CD14-positive monocyte (primary cell): ENCODE data around the gene NEURL1B. TPM values are rescaled to one million over a fixed set of nuclear protein-coding genes. Genes with fewer than 3 reads are reported as not detected.

Experiments
- DNase-seq, 3 donors: peaks; one replicate each; pipeline ENCODE4 v3.0.0-alpha.2; 2011 to 2022
- H2AFZ ChIP-seq: 2 replicates; pipeline ENCODE4 v1.6.0; 2012; ENCODE audit warnings: mild to moderate bottlenecking, low read depth, low read length, inconsistent platforms; ENCODE audit not compliant: insufficient read depth, poor library complexity, severe bottlenecking
- H3K27ac ChIP-seq, 2 donors: 1 replicate in 1 of 2; 2 replicates in 1 of 2; pipeline ENCODE4 v1.5.1; 2012 to 2013; ENCODE audit warnings: low read length in 2 of 2, control low read depth in 1 of 2, inconsistent platforms in 1 of 2, low read depth in 1 of 2, mild to moderate bottlenecking in 1 of 2
- H3K27me3 ChIP-seq, 2 donors: one replicate each; pipeline versions ENCODE4 v1.6.0 to v1.6.1; 2011 to 2013; ENCODE audit warnings: low read length in 2 of 2; ENCODE audit not compliant: control insufficient read depth in 2 of 2, insufficient read depth in 2 of 2
- H3K36me3 ChIP-seq, 2 donors: replicated peaks in 1 of 2; 1 replicate in 1 of 2; 2 replicates in 1 of 2; pipeline versions ENCODE4 v1.5.1 to v1.6.1; 2012 to 2013; ENCODE audit warnings: low read length in 2 of 2, control low read depth in 1 of 2, inconsistent platforms in 1 of 2, mild to moderate bottlenecking in 1 of 2; ENCODE audit not compliant: insufficient read depth in 2 of 2, control insufficient read depth in 1 of 2
- H3K4me1 ChIP-seq, 2 donors: 1 replicate in 1 of 2; 2 replicates in 1 of 2; pipeline versions ENCODE4 v1.5.1 to v1.6.1; 2012 to 2013; ENCODE audit warnings: low read length in 2 of 2, control low read depth in 1 of 2, inconsistent platforms in 1 of 2, mild to moderate bottlenecking in 1 of 2, moderate library complexity in 1 of 2; ENCODE audit not compliant: insufficient read depth in 2 of 2, control insufficient read depth in 1 of 2
- H3K4me2 ChIP-seq: replicated peaks from 2 replicates; pipeline ENCODE3; 2012; ENCODE audit warnings: low read length, moderate library complexity, mild to moderate bottlenecking; ENCODE audit not compliant: poor library complexity, severe bottlenecking; ENCODE audit errors: extremely low read depth
- H3K4me3 ChIP-seq, 3 experiments: fragments of 200-600 bp in 1 of 3; sonication (generic) in 1 of 3; replicated peaks in 1 of 3; 1 replicate in 2 of 3; 2 replicates in 1 of 3; pipeline ENCODE4 v1.5.1; 2011 to 2013; ENCODE audit warnings: low read length in 3 of 3, mild to moderate bottlenecking in 3 of 3, control low read depth in 2 of 3, low read depth in 2 of 3, inconsistent platforms in 1 of 3, moderate library complexity in 1 of 3
- H3K79me2 ChIP-seq: 2 replicates; pipeline ENCODE4 v1.6.0; 2012; ENCODE audit warnings: mild to moderate bottlenecking, control low read depth, inconsistent platforms, low read length, moderate library complexity; ENCODE audit not compliant: insufficient read depth
- H3K9ac ChIP-seq: 2 replicates; pipeline ENCODE4 v1.6.0; 2017; ENCODE audit warnings: low read length, mild to moderate bottlenecking; ENCODE audit not compliant: insufficient read depth, poor library complexity, severe bottlenecking
- H3K9me3 ChIP-seq, 2 donors: replicated peaks in 1 of 2; 1 replicate in 1 of 2; 2 replicates in 1 of 2; pipeline versions ENCODE4 v1.5.1 to v1.6.1; 2012 to 2013; ENCODE audit warnings: low read length in 2 of 2, control low read depth in 1 of 2; ENCODE audit not compliant: control insufficient read depth in 1 of 2, insufficient read depth in 1 of 2
- H4K20me1 ChIP-seq: 2 replicates; pipeline ENCODE4 v1.6.0; 2012; ENCODE audit warnings: mild to moderate bottlenecking, low read length, control low read depth, moderate library complexity; ENCODE audit not compliant: insufficient read depth
- H3K27ac Mint-ChIP-seq, 7 donors: one replicate each; pipeline ENCODE4 v1.8.0; 2020; ENCODE audit warnings: mild to moderate bottlenecking in 7 of 7, mixed read lengths in 7 of 7, moderate library complexity in 6 of 7, inconsistent platforms in 2 of 7
- H3K27me3 Mint-ChIP-seq, 3 donors: one replicate each; pipeline ENCODE4 v1.8.0; 2021 to 2022; ENCODE audit warnings: low read depth in 3 of 3, mild to moderate bottlenecking in 3 of 3, mixed read lengths in 3 of 3, moderate library complexity in 3 of 3, inconsistent platforms in 1 of 3
- H3K36me3 Mint-ChIP-seq, 2 donors: one replicate each; pipeline ENCODE4 v1.8.0; 2020; ENCODE audit warnings: mixed read lengths in 2 of 2, inconsistent platforms in 1 of 2, mild to moderate bottlenecking in 1 of 2
- H3K4me1 Mint-ChIP-seq: one replicate; pipeline ENCODE4 v1.8.0; 2020; ENCODE audit warnings: mild to moderate bottlenecking, mixed read lengths
- H3K4me3 Mint-ChIP-seq, 2 donors: one replicate each; pipeline ENCODE4 v1.8.0; 2020; ENCODE audit warnings: mild to moderate bottlenecking in 2 of 2, mixed read lengths in 2 of 2, moderate library complexity in 1 of 2
- H3K9me3 Mint-ChIP-seq, 7 donors: one replicate each; pipeline ENCODE4 v1.8.0; 2020 to 2022; ENCODE audit warnings: mixed read lengths in 7 of 7, mild to moderate bottlenecking in 6 of 7, moderate library complexity in 6 of 7, inconsistent platforms in 2 of 7
- CTCF ChIP-seq: fragments of 200-600 bp; IDR thresholded peaks from one replicate; pipeline ENCODE4 v1.8.0; 2022; ENCODE audit warnings: antibody characterized with exemption, mild to moderate bottlenecking
- WGBS: methylation state at CpG from one replicate; pipeline ENCODE4 v1.1.5; 2013; ENCODE audit warnings: missing lambda C conversion rate; ENCODE audit not compliant: insufficient coverage; 5-methylcytosine and 5-hydroxymethylcytosine counted together
- intact Hi-C, 2 donors: fragments of 100-400 bp; cut with micrococcal nuclease; formaldehyde crosslinking; loops; one replicate each; pipeline versions ENCODE4 v1.15.0 to v1.15.1; 2023
- polyA plus RNA-seq, 3 donors: library from polyadenylated mRNA; depleted of rRNA in 1 of 3; unstranded in 2 of 3; stranded (reverse) in 1 of 3; fragments of 300-500 nt in 2 of 3; fragments of >200 nt in 1 of 3; fragmentation: Illumina TruSeq in 2 of 3; gene quantifications; 1 replicate in 2 of 3; 2 replicates in 1 of 3; pipeline ENCODE4 v1.2.3, GENCODE V29; 2012 to 2021

Gene NEURL1B
- polyA plus RNA-seq, 3 donors: 0.01 TPM; not detected in 2

DNA sequence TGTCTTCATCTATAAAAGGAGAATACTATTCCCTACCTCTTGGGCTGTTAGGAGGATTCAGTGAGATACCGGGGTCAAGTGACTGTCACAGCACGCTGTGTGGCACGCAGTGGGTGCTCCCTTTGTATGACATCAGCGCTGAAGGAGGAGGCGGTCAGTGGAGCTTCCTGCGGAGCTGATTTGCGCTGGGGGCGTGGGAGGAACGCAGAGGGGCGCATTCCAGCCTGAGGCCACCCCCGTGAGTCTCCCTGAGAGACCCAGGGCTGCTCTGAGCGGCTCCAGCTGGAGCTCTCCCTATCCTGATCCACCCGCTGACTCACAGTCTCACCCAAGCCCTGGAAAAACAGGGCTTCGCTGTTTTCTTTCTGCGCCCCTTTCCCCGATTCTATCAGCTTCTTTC lies 24.3 kb upstream of the NEURL1B start:
- peaks cover 0 to 12% (median 1%) of the 10 kb centered on the region in 3 donors for H3K27me3 Mint-ChIP-seq
- Histone ChIP-seq H3K4me2 (no peak overlapping the region), H3K9me3 (no peaks in the 10 kb centered on the region), H3K79me2 (no peaks in the 10 kb centered on the region), H2AFZ (no peak overlapping the region), H3K9ac (no peak overlapping the region), H4K20me1 (no peaks in the 10 kb centered on the region), H3K36me3 (no peaks in the 10 kb centered on the region), H3K27me3 (no peaks in the 10 kb centered on the region), H3K4me1 (no peaks in the 10 kb centered on the region), H3K4me3 (no peak overlapping the region), H3K27ac (no peak overlapping the region)
- DNase-seq: no peak
- no peaks in the 10 kb centered on the region for H3K4me1 Mint-ChIP-seq
- H3K36me3 Mint-ChIP-seq: no peaks in the 10 kb centered on the region
- H3K9me3 Mint-ChIP-seq: peaks cover 0 to 8% (median 2%) of the 10 kb centered on the region in 7 donors
- H3K4me3 Mint-ChIP-seq: no peak overlapping the region
- WGBS: 93% methylated on average over 13 of the region's 16 CpGs
- H3K27ac Mint-ChIP-seq: no peak overlapping the region
- intact Hi-C loops: no loop called here
- TF ChIP-seq CTCF: no peak

DNA sequence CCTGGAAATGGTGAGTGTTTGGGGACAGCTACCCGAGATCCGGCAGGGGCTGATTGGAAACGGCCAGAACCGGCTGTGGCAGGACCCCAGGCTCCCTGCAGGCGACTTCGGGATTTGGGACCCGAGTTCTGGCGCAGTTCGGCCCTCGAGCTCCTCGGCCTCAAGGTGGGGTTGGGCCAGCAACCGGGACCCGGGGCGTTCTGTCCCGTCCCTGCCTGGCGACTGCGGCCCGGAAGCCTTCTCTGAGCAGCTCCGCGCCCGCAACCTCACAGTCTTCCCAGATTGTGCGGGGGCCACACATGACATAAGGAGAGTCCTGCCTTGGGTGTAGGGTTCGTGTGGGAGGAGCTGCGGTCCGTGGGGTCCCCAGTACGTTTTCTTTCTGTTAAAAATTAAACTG lies 23.2 kb upstream of the NEURL1B start:
- H4K20me1 ChIP-seq: no peaks in the 10 kb centered on the region
- peaks cover 0 to 8% (median 2%) of the 10 kb centered on the region in 7 donors for H3K9me3 Mint-ChIP-seq
- H3K4me3 Mint-ChIP-seq: no peak overlapping the region
- no peaks in the 10 kb centered on the region for H3K9me3 ChIP-seq
- H3K27me3 Mint-ChIP-seq: peaks cover 0 to 6% (median 1%) of the 10 kb centered on the region in 3 donors
- H3K36me3 ChIP-seq: no peaks in the 10 kb centered on the region
- intact Hi-C loops: no loop called here
- no peak overlapping the region for H3K9ac ChIP-seq
- H3K4me1 ChIP-seq: no peaks in the 10 kb centered on the region
- H3K27ac Mint-ChIP-seq: no peak overlapping the region
- H3K4me1 Mint-ChIP-seq: no peaks in the 10 kb centered on the region
- no peak overlapping the region for H3K4me3 ChIP-seq
- H3K27me3 ChIP-seq: no peaks in the 10 kb centered on the region
- DNase-seq: no peak
- H3K27ac ChIP-seq: no peak overlapping the region
- TF ChIP-seq CTCF: no peak
- H3K36me3 Mint-ChIP-seq: no peaks in the 10 kb centered on the region
- 90% methylated on average over 18 of the region's 26 CpGs for WGBS
- H3K4me2 ChIP-seq: no peak overlapping the region
- no peaks in the 10 kb centered on the region for H3K79me2 ChIP-seq
- no peak overlapping the region for H2AFZ ChIP-seq
